HG03095 (cell line): ENCODE data around the gene PTPRN2.
"Not testable (repeated sequence)": the region's sequence is repeated elsewhere in the genome, so short reads cannot be mapped to it uniquely, and the experiment has no call there.

Source experiments
- ATAC-seq: cut with Tn5 transposase; IDR thresholded peaks from one replicate; pipeline ENCODE4 v1.9.1; 2021; ENCODE audit warnings: moderate library complexity; ENCODE audit not compliant: unreplicated experiment

PTPRN2 gene

GRCh38 chr7:157703534-157704195, 884.0 kb downstream of the PTPRN2 start:
- no peak for ATAC-seq

DNA sequence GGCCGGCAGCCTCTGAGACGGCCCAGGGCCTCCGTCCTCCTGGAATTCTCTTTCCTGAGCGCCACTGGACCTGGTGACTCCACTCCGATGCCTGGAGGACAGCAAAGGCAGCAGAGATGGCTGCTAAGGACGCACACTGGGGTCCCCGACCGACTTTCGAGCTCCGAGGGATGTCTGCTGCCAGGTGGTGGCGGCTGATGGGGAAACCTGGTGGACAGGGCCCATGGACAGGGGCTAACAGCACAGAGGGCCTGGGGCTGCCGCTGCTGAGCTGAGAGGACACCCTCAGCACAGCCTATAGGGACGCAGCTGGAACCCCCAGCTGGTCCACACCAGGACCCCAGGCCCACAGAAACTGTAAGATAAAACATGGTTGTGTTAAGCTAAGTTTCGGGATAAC, 884.5 kb downstream of the PTPRN2 start:
- ATAC-seq: no peak

DNA sequence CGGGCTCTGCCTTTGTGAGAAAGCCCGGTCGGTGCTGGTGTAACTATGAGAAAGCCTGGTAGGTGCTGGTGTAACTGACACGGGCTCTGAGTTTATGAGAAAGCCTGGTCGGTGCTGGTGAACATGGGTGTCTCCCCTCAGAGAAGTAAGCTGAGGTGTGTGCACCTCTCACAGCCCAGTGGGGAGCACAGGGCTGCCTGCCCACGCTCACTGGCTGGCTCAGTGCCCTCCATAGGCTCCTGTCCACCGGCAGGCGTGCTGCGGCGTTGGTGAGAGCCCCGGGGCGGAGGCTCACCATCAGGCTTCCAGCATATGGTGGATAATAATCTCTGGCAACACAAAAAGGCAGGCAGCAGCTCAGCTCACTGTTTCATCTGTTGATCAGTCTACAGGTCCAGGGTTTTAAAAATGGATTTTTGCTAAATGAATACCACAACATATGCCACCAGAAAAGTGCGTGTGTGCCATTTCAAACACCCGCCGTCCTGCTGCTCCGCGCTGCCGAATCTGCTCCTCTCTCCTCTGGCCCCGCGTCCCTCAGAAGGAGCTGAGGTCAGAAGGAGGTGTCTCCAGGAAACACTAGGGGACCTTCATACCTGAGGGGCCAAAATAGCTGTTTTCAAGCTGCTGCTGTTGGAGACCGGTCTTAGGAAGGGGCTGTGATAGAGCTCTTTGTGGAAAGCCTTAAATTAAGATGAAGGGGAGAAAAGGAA, 885.2 kb downstream of the PTPRN2 start:
- ATAC-seq: no peak

DNA sequence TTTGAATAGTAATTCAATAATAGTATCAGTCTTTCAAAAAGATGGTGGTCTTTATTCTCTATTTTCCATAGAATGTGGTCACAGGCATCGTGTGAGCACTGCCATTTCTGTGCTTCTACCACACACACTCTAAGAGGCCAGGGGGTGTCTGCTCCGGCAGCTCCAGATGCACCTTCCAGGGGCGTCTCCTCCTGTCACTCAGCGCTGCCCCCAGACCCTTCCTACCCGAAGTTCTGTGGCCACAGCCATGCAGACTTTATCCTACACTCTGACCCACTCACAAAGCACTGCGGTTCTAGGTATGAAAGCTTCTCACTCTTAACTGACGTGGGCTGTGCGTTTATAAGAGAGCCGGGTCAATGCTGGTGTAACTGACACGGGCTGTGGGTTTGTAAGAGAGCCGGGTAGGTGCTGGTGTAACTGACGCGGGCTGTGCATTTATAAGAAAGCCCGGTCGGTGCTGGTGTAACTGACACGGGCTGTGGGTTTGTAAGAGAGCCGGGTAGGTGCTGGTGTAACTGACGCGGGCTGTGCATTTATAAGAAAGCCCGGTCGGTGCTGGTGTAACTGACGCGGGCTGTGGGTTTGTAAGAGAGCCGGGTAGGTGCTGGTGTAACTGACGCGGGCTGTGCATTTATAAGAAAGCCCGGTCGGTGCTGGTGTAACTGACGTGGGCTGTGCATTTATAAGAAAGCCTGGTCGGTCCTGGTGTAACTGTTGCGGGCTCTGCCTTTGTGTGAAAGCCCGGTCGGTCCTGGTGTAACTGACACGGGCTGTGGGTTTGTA, 886.0 kb downstream of the PTPRN2 start:
- not testable (repeated sequence) for ATAC-seq

- no peak for ATAC-seq
Measured at GRCh38 chr7:157700231-157701005, 887.2 kb downstream of the PTPRN2 start.

GRCh38 chr7:157699357-157700013, 888.1 kb downstream of the PTPRN2 start:
- ATAC-seq: no peak

DNA sequence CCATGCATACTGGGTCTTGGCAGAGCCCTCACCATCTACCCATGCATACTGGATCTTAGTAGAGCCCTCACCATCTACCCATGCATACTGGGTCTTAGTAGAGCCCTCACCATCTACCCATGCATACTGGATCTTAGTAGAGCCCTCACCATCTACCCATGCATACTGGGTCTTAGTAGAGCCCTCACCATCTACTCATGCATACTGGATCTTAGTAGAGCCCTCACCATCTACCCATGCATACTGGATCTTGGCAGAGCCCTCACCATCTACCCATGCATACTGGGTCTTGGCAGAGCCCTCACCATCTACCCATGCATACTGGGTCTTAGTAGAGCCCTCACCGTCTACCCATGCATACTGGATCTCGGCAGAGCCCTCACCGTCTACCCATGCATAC, 890.3 kb downstream of the PTPRN2 start:
- not testable (repeated sequence) for ATAC-seq

DNA sequence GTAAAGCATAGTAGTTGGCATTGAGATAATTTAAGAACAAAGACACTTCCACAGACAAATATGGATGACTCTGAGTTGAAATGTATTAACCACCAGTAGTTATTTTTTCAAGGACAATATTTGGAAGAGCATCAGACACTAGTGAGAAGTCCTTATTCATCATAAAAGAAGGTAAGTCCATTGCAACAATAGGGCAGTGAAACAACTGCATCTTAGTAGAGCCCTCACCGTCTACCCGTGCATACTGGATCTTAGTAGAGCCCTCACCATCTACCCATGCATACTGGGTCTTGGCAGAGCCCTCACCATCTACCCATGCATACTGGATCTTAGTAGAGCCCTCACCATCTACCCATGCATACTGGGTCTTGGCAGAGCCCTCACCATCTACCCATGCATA, 892.0 kb downstream of the PTPRN2 start:
- ATAC-seq: not testable (repeated sequence)

GRCh38 chr7:157694376-157694665, 893.3 kb downstream of the PTPRN2 start:
- ATAC-seq: no peak

GRCh38 chr7:157693521-157694375, 893.9 kb downstream of the PTPRN2 start:
- no peak for ATAC-seq

DNA sequence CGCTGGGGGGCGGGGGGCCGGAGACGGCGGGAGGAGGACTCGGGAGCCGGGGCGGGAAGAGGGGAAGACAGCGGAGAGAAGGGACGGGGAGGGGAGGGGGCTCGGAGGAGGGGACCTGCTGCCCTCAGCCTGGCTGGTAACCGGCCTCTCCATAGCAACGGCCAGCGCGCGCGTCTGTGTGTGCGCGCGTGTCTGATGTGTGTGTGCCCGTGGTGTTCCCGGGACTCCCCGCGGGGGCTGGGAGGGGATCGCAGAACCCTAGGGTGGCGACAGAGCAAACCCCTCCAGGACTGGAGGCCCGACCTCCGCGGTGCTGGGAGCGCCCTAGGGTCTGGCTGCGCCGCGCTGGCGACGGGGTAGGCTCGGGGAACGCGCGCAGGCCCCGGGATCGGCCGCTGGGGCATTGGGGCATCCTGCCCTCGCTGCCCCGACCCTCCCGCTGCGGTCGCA, 894.5 kb downstream of the PTPRN2 start:
- no peak for ATAC-seq

GRCh38 chr7:157692460-157693011, 895.1 kb downstream of the PTPRN2 start:
- ATAC-seq: no peak

- ATAC-seq: no peak
Measured at GRCh38 chr7:157691586-157692459, 895.8 kb downstream of the PTPRN2 start.

GRCh38 chr7:157690833-157691585, 896.6 kb downstream of the PTPRN2 start:
- no peak for ATAC-seq

- ATAC-seq: no peak
Measured at GRCh38 chr7:157690058-157690832, 897.4 kb downstream of the PTPRN2 start.

DNA sequence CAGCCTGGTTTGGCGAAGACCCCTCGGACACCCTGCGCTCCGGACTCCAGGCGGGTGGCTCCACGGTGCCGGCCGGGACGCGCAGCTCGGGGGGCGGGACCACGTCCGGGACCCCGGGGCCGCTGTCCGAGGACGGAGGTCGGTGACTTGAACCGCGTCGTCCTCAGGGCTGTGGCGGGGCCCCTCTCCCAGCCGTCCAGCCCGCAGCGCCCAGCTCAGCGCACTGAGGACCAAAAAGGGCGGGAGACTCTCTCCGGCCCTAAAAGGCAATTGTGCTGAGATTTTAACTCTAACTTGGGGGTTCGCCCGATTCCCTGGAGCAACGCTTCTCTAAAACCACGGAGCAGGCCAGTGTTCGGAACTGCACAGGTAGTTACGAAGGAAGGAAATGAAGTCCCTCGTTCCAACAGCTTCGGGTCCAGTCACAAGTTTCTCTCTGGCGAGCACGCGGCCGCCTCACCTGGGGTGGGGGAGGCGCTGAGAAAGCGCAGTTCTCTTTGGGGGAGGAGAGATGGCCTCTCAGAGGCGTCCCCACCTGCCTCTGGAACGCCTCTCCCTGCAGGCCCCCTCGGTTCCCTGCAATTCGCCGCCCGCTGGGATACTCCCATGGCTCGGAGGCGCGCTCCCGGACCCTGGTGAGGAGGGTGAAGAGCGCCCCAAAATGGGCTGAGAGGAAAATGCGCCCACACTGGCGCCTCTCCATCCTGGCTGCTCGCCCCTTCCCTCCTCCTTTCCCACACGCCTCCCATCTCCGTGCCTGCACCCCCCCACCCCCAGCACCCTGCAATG, 898.2 kb downstream of the PTPRN2 start:
- ATAC-seq: no peak
